GM21717 (cell line): ENCODE measurements around the gene AKT1.

ENCODE experiments used
- ATAC-seq: cut with Tn5 transposase; IDR thresholded peaks from one replicate; pipeline ENCODE4 v1.9.1; 2021; ENCODE audit warnings: mild to moderate bottlenecking, moderate library complexity; ENCODE audit not compliant: unreplicated experiment

AKT1 gene

DNA sequence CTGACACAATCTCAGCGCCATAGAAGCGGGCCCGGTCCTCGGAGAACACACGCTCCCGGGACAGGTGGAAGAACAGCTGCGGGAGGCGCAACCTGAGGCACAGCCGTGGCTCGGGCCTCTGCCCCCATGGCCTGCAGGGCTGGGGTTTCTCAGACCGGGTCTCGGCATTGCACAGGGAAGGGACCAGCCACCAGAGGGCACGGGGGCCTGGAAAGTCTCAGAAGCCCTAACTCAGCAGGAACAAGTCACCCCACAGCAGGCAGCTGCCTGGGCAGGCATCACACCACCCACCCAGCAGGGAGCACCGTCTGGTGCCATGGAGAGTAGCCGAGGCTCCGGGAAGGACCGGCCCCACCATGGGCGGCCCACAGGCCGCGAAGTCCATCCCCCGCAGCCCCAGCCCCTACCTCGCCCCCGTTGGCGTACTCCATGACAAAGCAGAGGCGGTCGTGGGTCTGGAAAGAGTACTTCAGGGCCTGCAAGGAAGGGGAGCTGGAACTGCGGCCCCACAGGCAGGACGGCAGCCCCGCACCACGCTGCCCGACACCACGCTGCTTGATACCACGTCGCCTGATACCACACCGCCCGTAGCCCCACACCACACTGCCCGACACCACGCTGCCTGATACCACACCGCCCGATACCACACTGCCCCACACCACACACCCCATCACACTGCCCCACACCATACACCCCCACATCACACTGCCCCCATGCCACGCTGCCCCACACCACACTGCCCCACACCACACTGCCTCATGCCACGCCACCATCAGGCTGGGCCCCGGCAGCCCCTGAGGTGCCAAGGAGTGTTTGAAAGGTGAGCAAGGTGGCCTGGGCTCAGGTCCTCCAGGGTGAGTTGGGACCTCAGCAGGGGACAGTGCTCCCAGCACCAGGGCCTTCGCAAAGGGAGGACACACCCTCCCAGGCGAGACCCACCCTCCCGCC is 21.8 kb downstream of the AKT1 start:
- ATAC-seq = no peak

DNA sequence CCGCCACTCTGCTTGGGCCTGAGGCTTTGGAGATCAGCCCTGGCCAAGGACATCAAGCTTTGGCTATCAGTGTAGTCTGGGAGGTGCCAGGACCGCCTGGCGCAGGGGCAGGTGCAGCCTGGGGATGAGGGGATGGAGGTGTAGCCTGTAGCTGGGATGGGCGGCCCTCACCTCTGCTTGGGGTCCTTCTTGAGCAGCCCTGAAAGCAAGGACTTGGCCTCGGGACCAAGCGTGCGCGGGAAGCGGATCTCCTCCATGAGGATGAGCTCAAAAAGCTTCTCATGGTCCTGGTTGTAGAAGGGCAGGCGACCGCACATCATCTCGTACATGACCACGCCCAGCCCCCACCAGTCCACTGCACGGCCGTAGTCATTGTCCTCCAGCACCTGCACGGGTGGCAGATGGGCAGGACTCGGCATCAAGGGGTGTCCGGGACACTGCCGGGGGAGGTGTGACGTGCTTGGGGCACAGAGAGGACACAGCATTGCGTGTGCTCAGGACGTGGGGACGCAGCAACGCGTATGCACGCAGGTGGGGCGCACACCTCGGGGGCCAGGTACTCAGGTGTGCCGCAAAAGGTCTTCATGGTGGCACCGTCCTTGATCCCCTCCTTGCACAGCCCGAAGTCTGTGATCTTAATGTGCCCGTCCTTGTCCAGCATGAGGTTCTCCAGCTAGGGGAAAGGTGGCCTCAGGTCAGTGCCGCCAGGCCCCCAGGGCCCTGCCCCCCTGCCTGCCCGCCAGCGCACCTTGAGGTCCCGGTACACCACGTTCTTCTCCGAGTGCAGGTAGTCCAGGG is 22.6 kb downstream of the AKT1 start:
- no peak for ATAC-seq

DNA sequence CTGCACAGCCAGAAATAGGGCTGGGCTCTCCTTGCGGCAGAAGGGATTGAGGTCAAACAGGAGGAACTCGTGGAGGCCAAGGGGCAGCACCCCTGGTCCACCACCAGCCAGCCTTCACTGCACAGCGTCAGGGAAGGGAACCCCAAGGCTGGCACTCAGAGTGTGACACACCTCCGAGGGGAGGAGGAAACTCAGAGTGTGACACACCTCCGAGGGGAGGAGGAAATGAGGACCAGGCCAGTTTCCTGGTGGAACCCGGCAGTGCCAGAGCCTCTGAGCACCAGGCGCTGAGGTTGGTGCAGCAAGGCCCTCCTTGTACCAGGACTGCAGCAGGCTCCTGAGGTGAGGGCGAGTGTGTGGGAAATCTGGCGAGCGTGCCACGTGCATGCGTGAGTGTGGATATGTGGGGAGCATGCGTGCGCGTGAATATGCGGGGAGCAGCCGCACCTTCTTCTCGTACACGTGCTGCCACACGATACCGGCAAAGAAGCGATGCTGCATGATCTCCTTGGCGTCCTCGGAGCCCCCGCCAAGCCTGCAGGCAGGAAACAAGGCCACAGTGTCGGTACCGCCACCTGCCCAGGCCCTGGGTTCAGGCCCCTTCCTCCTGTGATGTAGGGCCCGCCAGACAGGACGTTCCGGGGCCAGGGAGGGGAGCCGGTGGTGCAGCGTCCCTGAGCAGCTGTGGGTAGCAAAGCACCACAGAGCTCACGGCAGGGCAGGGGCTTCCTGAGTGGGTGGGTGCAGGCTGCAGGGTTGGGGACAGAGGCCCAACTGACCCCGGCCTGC is 23.4 kb downstream of the AKT1 start:
- ATAC-seq = no peak

DNA sequence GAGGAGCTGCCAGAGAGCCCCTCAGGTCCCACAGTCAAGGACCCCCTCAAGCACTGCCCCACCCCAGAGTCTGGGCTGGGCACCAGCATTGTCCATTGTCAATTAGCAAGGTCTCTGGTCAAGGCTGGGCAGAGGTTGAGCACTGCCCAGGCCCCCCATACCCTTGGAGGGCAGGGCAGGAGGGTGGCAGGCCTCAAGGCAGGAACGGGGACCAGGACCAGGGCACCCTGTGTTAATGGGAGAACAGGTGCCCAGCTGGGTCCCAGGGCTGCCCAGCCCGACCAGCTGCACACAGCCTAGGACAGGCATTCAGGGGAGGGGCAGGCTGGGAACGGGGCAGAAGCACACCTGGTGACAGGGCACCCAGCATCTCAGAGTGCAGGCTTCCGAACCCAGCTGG is 24.2 kb downstream of the AKT1 start:
- no peak for ATAC-seq

DNA sequence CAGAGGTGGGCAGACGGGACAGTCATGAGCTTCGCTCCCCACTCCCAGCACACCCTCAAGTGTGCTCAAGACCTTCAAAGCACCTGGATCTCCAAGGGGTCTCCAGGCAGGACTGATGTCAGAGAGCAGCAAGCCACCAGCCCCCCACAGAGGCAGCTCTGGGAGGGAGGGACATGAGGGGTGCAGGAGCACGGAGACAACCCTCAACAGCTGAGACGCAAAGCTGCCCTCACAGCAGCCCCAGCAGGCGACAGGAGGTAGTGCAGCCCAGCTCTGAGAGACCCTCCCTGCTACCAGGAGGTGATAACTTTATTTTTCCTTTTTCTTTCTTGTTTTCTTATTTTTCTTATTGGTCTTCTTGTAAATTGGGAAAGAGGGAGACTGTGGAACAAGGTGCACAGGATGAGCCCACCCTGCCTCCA is 24.7 kb downstream of the AKT1 start:
- no peak for ATAC-seq

DNA sequence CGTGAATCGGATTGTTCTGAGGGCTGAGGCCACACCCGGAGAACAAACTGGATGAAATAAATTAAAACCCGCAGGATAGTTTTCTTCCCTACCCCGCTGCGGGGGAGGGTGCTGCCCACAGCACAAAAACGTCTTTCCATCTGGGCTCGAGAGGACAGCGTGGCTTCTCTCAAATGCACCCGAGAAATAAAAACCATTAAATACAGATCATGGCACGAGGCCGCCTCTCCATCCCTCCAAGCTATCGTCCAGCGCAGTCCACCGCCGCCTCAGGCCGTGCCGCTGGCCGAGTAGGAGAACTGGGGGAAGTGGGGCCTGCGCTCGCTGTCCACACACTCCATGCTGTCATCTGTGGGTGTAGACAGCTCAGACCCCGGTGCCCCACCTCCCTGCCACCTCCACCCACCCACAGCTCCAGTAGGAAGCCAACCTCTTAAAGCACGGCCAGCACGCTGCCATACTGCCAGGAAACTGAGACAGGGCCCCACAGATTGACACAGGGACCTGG is 25.4 kb downstream of the AKT1 start:
- ATAC-seq = no peak

DNA sequence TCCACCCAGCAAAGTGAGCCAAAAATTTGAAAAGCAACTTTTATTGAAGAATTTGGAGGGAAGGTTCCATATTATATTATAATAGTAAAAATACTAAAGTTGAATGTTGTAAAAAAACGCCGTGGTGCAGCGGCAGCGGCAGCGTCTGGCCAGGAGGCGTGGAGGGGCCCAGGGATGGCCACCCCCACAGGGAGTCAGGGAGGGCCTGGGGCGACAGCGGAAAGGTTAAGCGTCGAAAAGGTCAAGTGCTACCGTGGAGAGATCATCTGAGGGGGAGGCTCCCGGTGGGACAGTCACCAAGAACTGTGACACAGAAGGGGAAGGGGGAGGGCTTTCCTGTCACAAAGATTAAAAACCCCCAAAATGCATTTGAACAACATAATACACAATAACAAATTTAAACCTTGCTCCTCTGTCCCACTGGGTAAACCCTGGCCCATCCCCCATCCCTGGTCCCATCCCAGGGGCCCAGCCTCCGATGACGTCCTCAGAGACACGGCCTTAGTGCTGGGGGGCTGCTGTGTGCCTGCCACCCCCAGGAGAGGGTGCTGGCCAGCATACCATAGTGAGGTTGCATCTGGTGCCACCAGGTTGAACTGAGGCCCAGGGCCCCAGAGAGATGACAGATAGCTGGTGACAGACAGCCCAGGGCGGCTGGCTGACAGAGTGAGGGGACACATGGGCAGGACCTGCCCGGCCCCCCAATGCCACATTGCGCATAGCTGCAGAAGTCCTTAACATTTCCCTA is 26.1 kb downstream of the AKT1 start:
- no peak for ATAC-seq

DNA sequence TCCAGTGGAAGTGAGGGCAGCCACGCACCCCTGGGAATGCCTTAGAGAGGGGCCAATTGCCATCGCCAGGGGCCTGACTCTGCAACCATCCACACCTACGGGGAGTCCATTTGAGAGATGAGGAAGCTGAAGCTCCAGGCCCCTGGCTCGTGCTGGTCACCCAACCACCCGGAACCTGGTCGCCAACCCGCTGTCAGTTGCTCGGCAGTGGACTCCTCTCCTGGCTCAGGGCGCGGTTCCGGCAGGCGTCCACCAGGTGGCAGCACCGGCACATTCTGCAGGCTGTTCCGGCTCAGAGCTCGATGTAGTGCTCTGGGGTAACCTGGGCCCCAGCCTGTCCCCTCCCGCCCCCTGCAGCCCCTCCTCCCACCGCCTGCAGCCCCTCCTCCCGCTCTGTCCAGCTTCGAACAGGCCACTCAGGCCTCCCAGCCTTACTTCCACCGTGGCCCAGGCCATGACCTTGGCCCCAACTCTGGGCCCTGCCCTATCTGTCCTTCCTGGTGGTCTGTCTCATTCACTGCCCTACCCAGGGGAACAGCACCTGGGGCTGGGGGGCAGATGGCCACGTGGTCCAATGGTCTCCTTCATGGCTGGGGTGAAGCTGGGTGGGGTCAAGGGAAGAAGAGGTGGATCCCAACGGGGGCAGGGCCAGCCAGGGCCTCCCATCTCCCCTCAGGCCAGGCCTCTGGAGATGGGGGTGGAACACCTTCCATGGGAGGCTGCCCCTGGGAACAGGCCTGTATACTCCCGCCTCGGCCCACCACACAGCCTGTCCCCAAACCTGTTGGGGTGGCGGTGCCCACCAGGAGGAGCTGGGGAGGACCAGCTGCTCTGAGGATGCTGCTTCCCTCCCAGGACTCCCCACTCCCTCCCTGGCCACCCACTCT is 26.9 kb downstream of the AKT1 start:
- no peak for ATAC-seq

DNA sequence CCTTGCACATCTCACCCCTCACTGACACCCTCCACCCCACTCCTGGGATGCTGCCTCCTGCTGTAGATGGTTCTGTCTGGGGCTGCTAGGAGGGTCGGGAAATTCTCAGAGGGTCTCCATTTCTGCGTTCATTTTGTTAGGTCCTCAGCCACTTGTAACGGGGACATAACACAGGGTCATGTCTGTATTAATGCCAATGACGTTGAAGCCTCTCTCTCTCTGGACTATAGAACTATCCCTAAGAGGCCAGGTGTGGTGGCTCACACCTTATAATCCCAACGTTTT is 28.0 kb downstream of the AKT1 start:
- no peak for ATAC-seq

DNA sequence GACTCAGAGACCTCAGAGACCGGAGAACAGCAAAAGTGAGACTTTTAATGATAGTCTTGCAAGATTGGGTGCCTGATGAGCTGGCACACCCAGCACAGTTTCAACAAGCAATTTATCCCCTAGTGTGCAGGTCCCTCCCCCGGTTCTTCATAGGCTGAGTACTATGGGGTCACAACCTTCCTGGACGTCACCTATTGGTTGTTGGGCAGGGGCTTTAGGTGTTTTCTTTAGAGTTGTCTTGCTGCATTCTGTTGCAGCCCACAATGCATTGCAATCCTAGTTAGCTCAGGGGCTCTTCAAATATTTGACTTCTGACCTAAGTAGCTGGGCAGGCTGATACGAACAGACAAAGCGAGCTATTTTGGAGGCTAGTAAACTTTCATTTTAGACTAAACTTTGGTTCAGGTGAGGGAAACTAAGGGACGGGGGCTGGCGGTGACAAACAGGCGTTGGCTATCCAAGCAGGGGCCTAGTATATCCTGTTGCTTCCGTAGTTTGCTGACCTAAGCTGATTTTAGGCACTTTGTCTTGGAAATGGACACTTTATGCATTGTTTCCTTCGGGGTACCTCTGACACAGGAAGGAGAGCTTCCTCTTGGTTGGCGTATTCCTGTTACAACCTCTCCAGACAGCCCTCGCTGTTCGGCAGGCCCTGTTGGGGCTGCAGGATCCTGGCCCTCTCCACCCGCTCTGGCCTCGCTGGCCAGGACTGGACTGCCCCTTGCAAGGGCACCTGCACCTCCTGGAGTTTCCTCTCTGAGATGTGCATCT is 28.5 kb downstream of the AKT1 start:
- no peak for ATAC-seq

DNA sequence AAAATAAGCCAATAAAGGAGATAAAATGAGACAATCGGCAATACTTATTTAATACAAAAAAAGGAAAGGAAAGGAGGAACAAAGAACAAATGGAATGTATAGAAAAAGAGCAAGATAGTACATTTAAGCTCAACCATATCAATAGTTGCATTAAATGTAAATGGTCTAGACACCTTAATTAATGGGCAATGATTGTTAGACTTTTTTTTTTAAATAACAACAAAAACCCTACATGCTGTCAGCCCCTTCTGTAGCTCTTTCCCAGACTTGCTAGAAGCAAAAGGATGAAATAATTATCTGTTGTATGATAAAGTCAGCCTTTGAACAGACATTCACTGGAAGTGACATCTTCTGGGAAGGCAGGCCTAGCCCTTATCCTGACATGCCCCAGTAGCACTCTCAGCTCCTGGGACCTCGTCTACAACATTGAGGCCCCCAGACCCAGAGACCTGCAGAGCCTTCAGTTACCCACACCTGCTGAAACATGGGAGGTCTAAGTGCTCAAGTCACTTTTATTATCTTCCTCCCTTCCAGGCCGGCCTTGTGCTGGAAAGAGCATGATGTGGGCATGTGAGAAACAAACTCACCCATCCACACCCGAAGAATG is 29.2 kb downstream of the AKT1 start:
- no peak for ATAC-seq

DNA sequence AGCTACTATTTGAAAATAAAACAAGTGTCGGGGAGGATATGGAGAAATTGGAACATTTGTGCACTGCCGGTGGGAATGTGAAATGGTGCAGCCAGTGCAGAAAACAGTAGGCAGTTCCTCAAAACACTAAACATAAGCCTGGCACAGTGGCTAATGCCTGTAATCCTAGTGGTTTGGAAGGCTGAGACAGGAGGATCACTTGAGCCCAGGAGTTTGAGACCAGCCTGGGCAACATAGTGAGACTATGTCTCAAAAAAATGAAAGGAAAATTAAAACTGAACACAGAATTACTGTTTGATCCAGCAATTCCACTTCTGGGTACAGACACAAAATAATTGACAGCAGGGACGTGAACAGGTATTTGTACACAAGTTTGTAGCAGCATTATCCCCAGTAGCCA is 30.0 kb downstream of the AKT1 start:
- no peak for ATAC-seq

DNA sequence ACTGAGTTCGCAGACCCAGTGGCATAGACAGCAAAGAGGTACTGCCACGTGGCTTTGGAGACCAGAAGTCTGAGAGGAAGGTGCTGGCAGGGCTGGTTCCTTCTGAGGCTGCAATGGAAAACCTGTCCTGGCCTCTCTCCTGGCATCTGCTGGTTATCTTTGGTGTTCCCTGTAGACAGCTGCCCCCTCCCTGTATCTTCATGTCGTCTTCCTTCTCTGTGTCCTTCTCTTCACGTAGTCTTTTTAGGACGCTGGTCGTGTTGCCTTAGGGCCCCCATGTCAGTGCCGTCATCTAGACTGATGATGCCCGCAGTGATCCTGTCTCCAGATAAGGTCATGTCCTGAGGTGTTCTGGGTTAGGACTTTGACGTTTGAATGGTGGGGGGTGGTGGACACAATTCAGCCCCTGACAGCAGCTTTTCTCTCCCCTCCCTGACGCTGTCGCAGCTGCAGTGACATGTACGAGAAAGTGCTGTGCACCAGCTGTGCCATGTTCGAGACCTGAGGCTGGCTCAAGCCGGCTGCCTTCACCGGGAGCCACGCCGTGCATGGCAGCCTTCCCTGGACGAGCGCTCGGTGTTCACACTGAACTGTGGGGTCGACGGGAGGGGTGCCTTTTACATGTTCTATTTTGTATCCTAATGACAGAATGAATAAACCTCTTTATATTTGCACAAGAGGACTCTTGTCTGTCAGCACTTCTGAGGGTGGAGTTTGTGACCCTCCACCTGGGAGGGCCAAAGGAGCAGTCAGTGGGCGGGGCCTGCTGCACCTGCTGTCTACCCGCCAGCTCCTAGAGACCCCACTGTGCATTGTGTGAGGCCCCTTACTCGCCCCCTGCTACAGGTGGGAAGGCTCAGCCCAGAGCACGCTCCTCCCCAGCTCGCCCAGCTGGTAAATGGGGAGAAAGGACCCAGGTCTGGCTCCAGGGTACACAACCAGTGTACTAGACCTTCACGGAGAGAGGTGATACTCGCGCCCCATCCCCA is 36.3 kb downstream of the AKT1 start:
- ATAC-seq = no peak

DNA sequence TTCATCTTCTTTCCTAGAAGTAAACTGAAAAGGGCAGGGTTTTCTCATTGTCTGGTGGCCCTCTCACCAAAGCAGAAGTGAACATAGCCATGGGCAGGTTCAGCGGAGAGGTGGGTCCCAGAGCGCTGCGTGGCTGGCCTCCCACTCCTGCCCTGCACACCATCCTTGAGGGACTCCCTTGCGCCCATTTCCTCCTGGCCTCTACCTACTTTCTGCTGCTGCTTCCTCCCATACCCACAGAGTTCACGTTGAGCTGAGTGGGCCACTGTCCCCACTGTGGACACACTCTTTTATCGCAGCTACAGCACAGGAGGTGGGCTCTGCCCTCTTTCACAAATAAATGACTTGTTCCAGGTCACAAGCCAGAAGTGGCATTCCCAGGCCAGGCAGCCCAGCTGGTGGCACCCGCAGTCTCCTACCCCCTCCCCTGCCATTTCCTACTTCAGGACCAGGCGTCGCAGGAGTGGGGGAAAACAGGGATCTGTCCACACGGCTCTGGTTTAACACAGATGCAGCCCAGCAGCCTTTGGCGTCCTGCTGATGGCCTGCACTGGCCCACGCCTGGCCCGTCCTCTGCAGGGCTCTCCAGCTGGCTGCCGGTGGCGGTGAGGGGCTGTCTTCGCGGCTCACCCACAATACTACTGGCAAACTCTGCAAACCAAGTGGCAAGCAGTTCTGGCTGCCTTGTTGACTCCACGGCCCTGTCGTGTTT is 37.7 kb downstream of the AKT1 start:
- no peak for ATAC-seq

DNA sequence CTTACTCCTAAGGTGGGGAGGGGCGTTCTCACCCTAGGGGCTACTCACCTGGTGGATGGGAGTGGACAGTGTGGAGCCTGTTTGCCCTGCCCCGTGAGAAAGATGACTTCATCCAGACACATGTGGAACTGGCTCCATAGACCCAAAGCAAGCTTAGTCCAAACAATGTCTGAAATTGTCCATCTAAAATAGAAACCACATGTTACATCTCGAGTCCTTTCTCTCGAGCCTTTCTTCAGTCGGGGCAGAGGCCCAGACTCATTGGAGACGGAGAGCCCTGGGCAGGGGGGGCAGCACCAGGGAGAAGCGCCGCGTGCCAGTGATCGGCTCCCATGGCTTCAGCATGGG is 38.3 kb downstream of the AKT1 start:
- ATAC-seq = no peak

DNA sequence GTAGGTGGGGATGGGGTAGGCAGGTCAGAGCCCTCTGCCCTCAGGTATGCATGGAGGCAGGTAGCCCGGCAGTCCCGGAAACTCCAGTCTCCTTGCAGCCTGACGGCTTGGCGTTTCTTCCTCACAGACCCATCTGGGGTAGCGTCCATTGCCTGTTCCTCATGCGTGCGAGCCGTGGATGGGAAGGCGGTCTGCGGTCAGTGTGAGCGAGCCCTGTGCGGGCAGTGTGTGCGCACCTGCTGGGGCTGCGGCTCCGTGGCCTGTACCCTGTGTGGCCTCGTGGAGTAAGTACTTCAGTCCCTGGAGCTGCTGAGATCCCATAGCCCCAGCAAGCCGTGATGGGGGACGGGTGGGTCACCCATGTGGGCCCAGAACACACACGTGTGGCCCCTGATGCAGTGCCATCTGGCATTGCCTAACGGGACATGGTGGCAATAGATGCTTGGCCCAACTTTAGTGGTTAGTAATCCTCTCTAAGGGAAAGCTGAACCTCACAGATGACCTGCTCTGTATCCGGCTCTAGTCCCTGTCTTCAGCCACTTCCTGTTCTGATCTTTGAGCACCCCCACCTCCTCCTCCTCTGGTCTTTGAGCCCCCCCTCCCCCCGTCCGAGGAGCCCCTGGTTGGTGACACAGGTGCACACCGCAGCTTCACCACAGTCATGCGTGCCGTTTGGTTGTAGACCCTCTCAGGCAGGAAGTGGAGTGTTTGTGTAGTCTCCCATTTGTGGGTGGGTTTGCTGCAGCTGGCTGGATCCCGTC is 38.9 kb downstream of the AKT1 start:
- no peak for ATAC-seq
